ENCODE data around the gene TPK1.

Gene TPK1

GRCh38 chr7:144787127-144787526, 48.7 kb downstream of the TPK1 start:
- Mint-ChIP-seq H3K27me3 (ENCODE audit: low read depth, poor library complexity) (no peaks in the 10 kb centered on the region), H3K36me3 (ENCODE audit: low read depth) (no peaks in the 10 kb centered on the region), H3K4me1 (peaks cover 5% of the 10 kb centered on the region), H3K9me3 (no peaks in the 10 kb centered on the region), H3K4me3 (no peak overlapping the region), H3K27ac (no peak overlapping the region)
- TF ChIP-seq, protein P1, sequence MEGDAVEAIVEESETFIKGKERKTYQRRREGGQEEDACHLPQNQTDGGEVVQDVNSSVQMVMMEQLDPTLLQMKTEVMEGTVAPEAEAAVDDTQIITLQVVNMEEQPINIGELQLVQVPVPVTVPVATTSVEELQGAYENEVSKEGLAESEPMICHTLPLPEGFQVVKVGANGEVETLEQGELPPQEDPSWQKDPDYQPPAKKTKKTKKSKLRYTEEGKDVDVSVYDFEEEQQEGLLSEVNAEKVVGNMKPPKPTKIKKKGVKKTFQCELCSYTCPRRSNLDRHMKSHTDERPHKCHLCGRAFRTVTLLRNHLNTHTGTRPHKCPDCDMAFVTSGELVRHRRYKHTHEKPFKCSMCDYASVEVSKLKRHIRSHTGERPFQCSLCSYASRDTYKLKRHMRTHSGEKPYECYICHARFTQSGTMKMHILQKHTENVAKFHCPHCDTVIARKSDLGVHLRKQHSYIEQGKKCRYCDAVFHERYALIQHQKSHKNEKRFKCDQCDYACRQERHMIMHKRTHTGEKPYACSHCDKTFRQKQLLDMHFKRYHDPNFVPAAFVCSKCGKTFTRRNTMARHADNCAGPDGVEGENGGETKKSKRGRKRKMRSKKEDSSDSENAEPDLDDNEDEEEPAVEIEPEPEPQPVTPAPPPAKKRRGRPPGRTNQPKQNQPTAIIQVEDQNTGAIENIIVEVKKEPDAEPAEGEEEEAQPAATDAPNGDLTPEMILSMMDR (IDR thresholded peaks at IDR 0.05): no peak
- no peak for DNase-seq

DNA sequence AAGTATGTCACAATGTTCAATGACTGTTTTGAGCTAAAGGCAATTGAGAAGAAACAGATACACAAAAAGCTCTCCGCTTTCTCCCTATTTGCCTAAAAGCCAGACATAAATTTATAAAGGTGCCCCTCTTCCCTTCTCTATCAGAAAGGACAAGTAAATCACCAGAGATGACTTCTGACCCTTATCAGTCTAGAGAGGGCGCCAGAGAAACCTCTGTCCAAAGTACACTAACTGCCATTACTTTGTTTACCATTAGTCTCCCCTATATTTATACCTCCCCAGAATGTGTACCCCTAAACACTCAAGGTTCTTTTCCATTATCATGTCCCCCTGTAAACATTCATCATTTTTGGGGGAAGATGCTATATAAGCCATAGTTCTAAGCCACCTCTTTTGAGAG, 49.3 kb downstream of the TPK1 start:
- H3K9me3 Mint-ChIP-seq: no peaks in the 10 kb centered on the region
- no peak overlapping the region for H3K4me3 Mint-ChIP-seq
- DNase-seq: no peak

DNA sequence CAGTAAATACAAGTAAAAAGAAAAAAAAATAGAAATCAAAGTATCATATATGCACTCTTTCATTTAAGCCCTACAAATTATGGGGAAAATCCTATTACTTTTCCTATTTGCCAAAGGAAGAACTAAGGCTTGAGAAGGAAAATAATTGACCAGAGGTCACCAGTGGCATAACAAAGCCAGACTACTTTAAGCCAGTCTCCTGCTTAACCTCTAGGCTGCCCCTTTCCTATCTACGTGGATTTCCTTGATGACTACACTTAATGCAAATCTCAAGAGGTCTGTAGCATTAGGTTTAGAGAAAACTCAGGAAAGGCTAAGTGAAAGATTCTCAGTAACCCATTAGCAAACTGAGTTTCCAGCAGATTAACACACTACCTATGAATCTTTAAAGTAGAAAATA, 49.8 kb downstream of the TPK1 start:
- no peak overlapping the region for H3K27ac Mint-ChIP-seq
- TF ChIP-seq, protein P1 (IDR thresholded peaks at IDR 0.05): no peak
- H3K27me3 Mint-ChIP-seq (ENCODE audit: low read depth, poor library complexity): no peaks in the 10 kb centered on the region
- no peaks in the 10 kb centered on the region for H3K9me3 Mint-ChIP-seq
- no peak for DNase-seq
- no peak overlapping the region for H3K4me3 Mint-ChIP-seq
- H3K36me3 Mint-ChIP-seq (ENCODE audit: low read depth): no peaks in the 10 kb centered on the region
- peaks cover 5% of the 10 kb centered on the region for H3K4me1 Mint-ChIP-seq

More for the DNA sequence above, 49.3 kb downstream of the TPK1 start:
- Mint-ChIP-seq H3K36me3 (ENCODE audit: low read depth) (no peaks in the 10 kb centered on the region), H3K27ac (no peak overlapping the region), H3K27me3 (ENCODE audit: low read depth, poor library complexity) (no peaks in the 10 kb centered on the region), H3K4me1 (peaks cover 5% of the 10 kb centered on the region)
- TF ChIP-seq, protein P1 (IDR thresholded peaks at IDR 0.05): no peak

DNA sequence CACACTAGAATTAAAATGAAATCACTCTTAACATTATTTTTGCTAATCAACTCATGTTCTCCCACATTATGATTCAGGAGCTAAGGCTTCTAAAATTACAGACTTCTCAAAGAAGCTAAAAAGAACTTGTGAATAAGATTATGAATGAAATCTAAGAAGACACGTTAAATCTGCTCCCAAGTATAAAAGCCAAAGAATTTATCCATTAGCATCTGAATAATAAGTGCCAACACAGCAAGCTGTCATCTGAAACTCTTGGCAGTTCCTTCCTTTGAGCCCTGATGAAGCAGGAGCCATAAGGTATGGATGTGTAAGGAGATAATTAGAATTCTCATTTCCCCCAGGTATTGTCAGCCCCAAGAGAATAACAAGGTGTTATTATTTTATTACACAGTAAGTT, 50.3 kb downstream of the TPK1 start:
- no peaks in the 10 kb centered on the region for H3K27me3 Mint-ChIP-seq (ENCODE audit: low read depth, poor library complexity)
- no peaks in the 10 kb centered on the region for H3K9me3 Mint-ChIP-seq
- no peak overlapping the region for H3K27ac Mint-ChIP-seq
- H3K36me3 Mint-ChIP-seq (ENCODE audit: low read depth): no peaks in the 10 kb centered on the region
- H3K4me1 Mint-ChIP-seq: peaks cover 5% of the 10 kb centered on the region
- no peak for DNase-seq
- H3K4me3 Mint-ChIP-seq: no peak overlapping the region
- TF ChIP-seq, protein P1 (IDR thresholded peaks at IDR 0.05): no peak

DNA sequence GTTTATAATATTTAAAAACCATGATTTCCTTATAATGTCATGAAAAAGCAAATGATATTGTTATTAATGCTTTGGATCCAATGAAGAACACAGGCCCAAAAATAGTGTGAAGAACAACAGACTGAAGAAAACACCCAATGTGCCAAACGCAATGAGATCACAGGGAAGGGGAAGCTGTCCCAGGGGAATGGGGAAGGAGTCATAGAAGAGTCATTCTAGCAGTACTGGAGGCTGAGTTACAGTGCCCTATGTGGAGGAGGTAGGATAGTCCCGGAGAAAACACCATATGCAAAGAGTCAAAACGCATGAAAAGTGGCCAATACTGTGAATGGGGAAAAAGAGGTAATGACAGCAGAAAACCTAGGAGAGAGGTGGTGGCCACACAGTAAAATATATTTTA, 50.9 kb downstream of the TPK1 start:
- Mint-ChIP-seq H3K4me1 (peaks cover 5% of the 10 kb centered on the region), H3K36me3 (ENCODE audit: low read depth) (no peaks in the 10 kb centered on the region), H3K9me3 (no peaks in the 10 kb centered on the region), H3K27me3 (ENCODE audit: low read depth, poor library complexity) (no peaks in the 10 kb centered on the region), H3K27ac (no peak overlapping the region), H3K4me3 (no peak overlapping the region)
- no peak for DNase-seq
- TF ChIP-seq, protein P1 (IDR thresholded peaks at IDR 0.05): no peak

GRCh38 chr7:144784441-144784840, 51.4 kb downstream of the TPK1 start:
- DNase-seq: no peak
- Mint-ChIP-seq H3K4me1 (peaks cover 5% of the 10 kb centered on the region), H3K27me3 (ENCODE audit: low read depth, poor library complexity) (no peaks in the 10 kb centered on the region), H3K36me3 (ENCODE audit: low read depth) (no peaks in the 10 kb centered on the region), H3K4me3 (no peak overlapping the region), H3K27ac (no peak overlapping the region), H3K9me3 (no peaks in the 10 kb centered on the region)
- TF ChIP-seq, protein P1 (IDR thresholded peaks at IDR 0.05): no peak
